Measurements from ENCODE around the gene STRN. TPM values are rescaled to one million over a fixed set of nuclear protein-coding genes. Genes with fewer than 3 reads are reported as not detected.

Gene STRN
- total and polyA plus RNA-seq, 10 of the 15 experiments (the other 5 are each of a cell fraction or from before 2014, with no cell fraction given), result 1.00 to 19.2 (median 9.1) TPM

DNA sequence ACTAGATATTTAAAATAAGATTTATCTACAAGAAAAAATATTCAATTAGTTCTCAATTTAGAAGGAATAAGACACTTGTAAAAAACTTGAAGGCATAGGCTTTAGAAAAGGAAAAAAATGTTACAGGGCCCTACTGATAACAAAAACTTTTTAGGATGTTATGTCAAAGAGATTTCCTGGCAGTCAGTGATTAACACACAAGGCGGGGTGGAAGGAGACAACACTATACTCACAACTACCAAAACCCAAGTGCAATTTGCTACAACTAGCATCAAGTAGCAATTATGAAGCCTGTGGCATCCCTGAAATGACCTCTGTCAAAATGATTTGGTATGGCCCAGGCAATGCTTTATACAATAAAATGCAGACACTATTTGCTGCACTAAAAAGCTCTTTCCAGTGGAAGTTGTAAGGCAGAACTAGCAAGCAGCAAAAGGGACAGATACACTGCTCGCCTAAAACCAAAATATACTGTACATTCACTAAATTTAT lies 15.3 kb downstream of the STRN start:
- no TSS peak for BruUV-seq (replicated peaks)
- ATAC-seq (no peak), DNase-seq (ENCODE audit: low read depth, low spot score) (no peak), FAIRE-seq (no peak)
- POLR2A ChIA-PET, result interaction anchor here (0.6 to 1.4 kb wide), 3 partner anchors 11 to 1727 kb away, joined by 3 to 6 read pairs (median 5); no protein-coding TSS in a partner anchor
- H3K36me3 ChIP-seq (ENCODE audit: control insufficient read depth in 2 of 2, insufficient read depth in 2 of 2, low read length in 1 of 2), result no peaks in the 10 kb centered on the region; a peak in 1 of 4 replicates
- intact Hi-C loops (cut with micrococcal nuclease; ENCODE audit: unreplicated experiment), result no loop called here
- H3K9me3 ChIP-seq (replicated peaks; ENCODE audit: control insufficient read depth, insufficient read depth, low read length), result no peaks in the 10 kb centered on the region
- no peak overlapping the region for H2AFZ ChIP-seq (ENCODE audit: control insufficient read depth, low read depth, low read length)
- SMC1A ChIA-PET (ENCODE audit: uncharacterized antibody, unreplicated experiment), result interaction anchor here (1.2 kb wide), 1 partner anchor 8 kb away, joined by 3 read pairs; no protein-coding TSS in a partner anchor
- RAD21 ChIA-PET (ENCODE audit: unreplicated experiment), result no interaction called here
- whole genome bisulfite sequencing (ENCODE audit: insufficient coverage, insufficient replicate concordance, low lambda C conversion rate, missing lambda C conversion rate), result 96% methylated on average over 2 of the region's 2 CpGs
- H3K4me1 ChIP-seq (ENCODE audit: control insufficient read depth, insufficient read depth, low read length), result no peaks in the 10 kb centered on the region; the same call in 1 of the 2 replicates
- H4K20me1 ChIP-seq (ENCODE audit: control insufficient read depth, insufficient read depth), result no peaks in the 10 kb centered on the region
- TF ChIP-seq ZNF207 (IDR thresholded peaks at IDR 0.05; ENCODE audit: borderline replicate concordance), result no peak
- TF ChIP-seq, protein P1, sequence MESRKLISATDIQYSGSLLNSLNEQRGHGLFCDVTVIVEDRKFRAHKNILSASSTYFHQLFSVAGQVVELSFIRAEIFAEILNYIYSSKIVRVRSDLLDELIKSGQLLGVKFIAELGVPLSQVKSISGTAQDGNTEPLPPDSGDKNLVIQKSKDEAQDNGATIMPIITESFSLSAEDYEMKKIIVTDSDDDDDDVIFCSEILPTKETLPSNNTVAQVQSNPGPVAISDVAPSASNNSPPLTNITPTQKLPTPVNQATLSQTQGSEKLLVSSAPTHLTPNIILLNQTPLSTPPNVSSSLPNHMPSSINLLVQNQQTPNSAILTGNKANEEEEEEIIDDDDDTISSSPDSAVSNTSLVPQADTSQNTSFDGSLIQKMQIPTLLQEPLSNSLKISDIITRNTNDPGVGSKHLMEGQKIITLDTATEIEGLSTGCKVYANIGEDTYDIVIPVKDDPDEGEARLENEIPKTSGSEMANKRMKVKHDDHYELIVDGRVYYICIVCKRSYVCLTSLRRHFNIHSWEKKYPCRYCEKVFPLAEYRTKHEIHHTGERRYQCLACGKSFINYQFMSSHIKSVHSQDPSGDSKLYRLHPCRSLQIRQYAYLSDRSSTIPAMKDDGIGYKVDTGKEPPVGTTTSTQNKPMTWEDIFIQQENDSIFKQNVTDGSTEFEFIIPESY (IDR thresholded peaks at IDR 0.05), result no peak
- no peak for TF ChIP-seq JUND (IDR thresholded peaks at IDR 0.05; ENCODE audit: low read depth, low read length)
- peaks cover 10% of the 10 kb centered on the region for H3K79me2 ChIP-seq (ENCODE audit: control insufficient read depth, insufficient read depth, low read length)
- no peak overlapping the region for H3K9ac ChIP-seq (ENCODE audit: control insufficient read depth, insufficient read depth, low read length)
- no peaks in the 10 kb centered on the region for H3K27me3 ChIP-seq (replicated peaks in 1 of 2; ENCODE audit: control insufficient read depth in 2 of 2, insufficient read depth in 2 of 2, low read length in 1 of 2)
- CTCF ChIA-PET, result no interaction called here
- no peak overlapping the region for H3K27ac ChIP-seq (ENCODE audit: control insufficient read depth, insufficient read depth)
- in situ Hi-C loops (cut with MboI), result no loop called here
- H3K4me3 ChIP-seq, result no peak overlapping the region
- no peak overlapping the region for H3K4me2 ChIP-seq (ENCODE audit: control insufficient read depth, insufficient read depth)

DNA sequence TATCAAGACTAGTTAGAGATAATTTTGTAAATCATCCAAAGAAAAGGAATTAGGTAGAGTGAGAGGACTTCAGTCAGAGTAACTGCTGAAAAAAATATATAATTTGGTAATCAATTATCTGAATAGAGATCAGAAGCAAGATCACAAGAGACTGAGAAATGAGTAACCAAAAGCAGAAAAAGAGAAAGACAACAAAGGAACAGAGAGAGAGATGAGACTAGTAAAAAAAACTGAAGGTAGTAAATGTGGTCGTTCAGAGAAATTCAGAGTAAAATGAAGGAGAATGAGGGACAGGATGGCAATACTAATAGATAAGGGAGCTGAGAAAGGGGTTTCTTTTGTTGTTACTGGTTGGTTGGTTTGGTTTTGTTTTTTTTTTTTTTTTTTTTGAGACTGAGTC lies 16.5 kb downstream of the STRN start:
- ATAC-seq, result no peak
- Histone ChIP-seq H3K27me3 (replicated peaks in 1 of 2; ENCODE audit: control insufficient read depth in 2 of 2, insufficient read depth in 2 of 2, low read length in 1 of 2) (no peaks in the 10 kb centered on the region), H2AFZ (ENCODE audit: control insufficient read depth, low read depth, low read length) (no peak overlapping the region), H3K27ac (ENCODE audit: control insufficient read depth, insufficient read depth) (no peak overlapping the region), H3K9ac (ENCODE audit: control insufficient read depth, insufficient read depth, low read length) (no peak overlapping the region), H4K20me1 (ENCODE audit: control insufficient read depth, insufficient read depth) (no peaks in the 10 kb centered on the region), H3K36me3 (ENCODE audit: control insufficient read depth in 2 of 2, insufficient read depth in 2 of 2, low read length in 1 of 2) (no peaks in the 10 kb centered on the region; a peak in 1 of 4 replicates), H3K4me3 (no peak overlapping the region), H3K4me1 (ENCODE audit: control insufficient read depth, insufficient read depth, low read length) (no peaks in the 10 kb centered on the region), H3K4me2 (ENCODE audit: control insufficient read depth, insufficient read depth) (0 out of 2 replicates have a peak overlapping the region, but pooled peaks have one; percentile 25), H3K9me3 (replicated peaks; ENCODE audit: control insufficient read depth, insufficient read depth, low read length) (no peaks in the 10 kb centered on the region), H3K79me2 (ENCODE audit: control insufficient read depth, insufficient read depth, low read length) (peaks cover 9% of the 10 kb centered on the region)
- POLR2A ChIA-PET, result interaction anchor here (0.6 to 1.4 kb wide), 4 partner anchors 12 to 705 kb away, joined by 3 to 5 read pairs (median 4); no protein-coding TSS in a partner anchor
- intact Hi-C loops (cut with micrococcal nuclease; ENCODE audit: unreplicated experiment) (no loop called here), in situ Hi-C loops (cut with MboI) (no loop called here)
- SMC1A ChIA-PET (ENCODE audit: uncharacterized antibody, unreplicated experiment), result interaction anchor here (1.2 kb wide), 1 partner anchor 9 kb away, joined by 3 read pairs; no protein-coding TSS in a partner anchor
- CTCF ChIA-PET, result no interaction called here
- FAIRE-seq, result no peak
- 57% methylated on average over 1 of the region's 1 CpG for WGBS (ENCODE audit: insufficient coverage, insufficient replicate concordance, low lambda C conversion rate, missing lambda C conversion rate)
- TF ChIP-seq YY1 (IDR thresholded peaks at IDR 0.05; ENCODE audit: low read depth, low read length) (no peak), PAX5 (IDR thresholded peaks at IDR 0.05; ENCODE audit: borderline replicate concordance, low read depth, low read length) (no peak), NBN (IDR thresholded peaks at IDR 0.05) (no peak), NR2C1 (IDR thresholded peaks at IDR 0.05) (no peak)
- TF ChIP-seq, protein P2, sequence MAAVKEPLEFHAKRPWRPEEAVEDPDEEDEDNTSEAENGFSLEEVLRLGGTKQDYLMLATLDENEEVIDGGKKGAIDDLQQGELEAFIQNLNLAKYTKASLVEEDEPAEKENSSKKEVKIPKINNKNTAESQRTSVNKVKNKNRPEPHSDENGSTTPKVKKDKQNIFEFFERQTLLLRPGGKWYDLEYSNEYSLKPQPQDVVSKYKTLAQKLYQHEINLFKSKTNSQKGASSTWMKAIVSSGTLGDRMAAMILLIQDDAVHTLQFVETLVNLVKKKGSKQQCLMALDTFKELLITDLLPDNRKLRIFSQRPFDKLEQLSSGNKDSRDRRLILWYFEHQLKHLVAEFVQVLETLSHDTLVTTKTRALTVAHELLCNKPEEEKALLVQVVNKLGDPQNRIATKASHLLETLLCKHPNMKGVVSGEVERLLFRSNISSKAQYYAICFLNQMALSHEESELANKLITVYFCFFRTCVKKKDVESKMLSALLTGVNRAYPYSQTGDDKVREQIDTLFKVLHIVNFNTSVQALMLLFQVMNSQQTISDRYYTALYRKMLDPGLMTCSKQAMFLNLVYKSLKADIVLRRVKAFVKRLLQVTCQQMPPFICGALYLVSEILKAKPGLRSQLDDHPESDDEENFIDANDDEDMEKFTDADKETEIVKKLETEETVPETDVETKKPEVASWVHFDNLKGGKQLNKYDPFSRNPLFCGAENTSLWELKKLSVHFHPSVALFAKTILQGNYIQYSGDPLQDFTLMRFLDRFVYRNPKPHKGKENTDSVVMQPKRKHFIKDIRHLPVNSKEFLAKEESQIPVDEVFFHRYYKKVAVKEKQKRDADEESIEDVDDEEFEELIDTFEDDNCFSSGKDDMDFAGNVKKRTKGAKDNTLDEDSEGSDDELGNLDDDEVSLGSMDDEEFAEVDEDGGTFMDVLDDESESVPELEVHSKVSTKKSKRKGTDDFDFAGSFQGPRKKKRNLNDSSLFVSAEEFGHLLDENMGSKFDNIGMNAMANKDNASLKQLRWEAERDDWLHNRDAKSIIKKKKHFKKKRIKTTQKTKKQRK (IDR thresholded peaks at IDR 0.05; ENCODE audit: low read depth, low read length), result no peak
- BruUV-seq (replicated peaks), result no TSS peak
- no peak for DNase-seq (ENCODE audit: low read depth, low spot score)
- RAD21 ChIA-PET (ENCODE audit: unreplicated experiment), result no interaction called here

Data from GM12878 (cell line).